GM10847 (cell line): ENCODE data around the gene DPM2.

ENCODE experiments used
- POLR2A ChIP-seq: IDR thresholded peaks from 2 replicates; pipeline ENCODE4 v1.6.1; 2011; ENCODE audit not compliant: insufficient read length; ENCODE audit errors: extremely low read depth

Gene DPM2

GRCh38 chr9:127966416-127967150, 28.9 kb upstream of the DPM2 start:
- TF ChIP-seq POLR2A, result no peak

- no peak for TF ChIP-seq POLR2A
These were observed 28.3 kb upstream of the DPM2 start for GRCh38 chr9:127965953-127966352.

GRCh38 chr9:127963359-127964064, 25.9 kb upstream of the DPM2 start:
- no peak for TF ChIP-seq POLR2A

- TF ChIP-seq POLR2A, result no peak
These were observed 25.3 kb upstream of the DPM2 start for GRCh38 chr9:127963041-127963358.

- no peak for TF ChIP-seq POLR2A
These were observed 24.6 kb upstream of the DPM2 start for GRCh38 chr9:127962278-127962677.

- no peak for TF ChIP-seq POLR2A
These were observed 24.0 kb upstream of the DPM2 start for GRCh38 chr9:127961613-127962155.

GRCh38 chr9:127961155-127961490, 23.5 kb upstream of the DPM2 start:
- no peak for TF ChIP-seq POLR2A

- no peak for TF ChIP-seq POLR2A
These were observed 22.9 kb upstream of the DPM2 start for GRCh38 chr9:127960410-127961154.

GRCh38 chr9:127959841-127960409, 22.3 kb upstream of the DPM2 start:
- no peak for TF ChIP-seq POLR2A

GRCh38 chr9:127959398-127959797, 21.7 kb upstream of the DPM2 start:
- no peak for TF ChIP-seq POLR2A

- TF ChIP-seq POLR2A, result no peak
These were observed 21.1 kb upstream of the DPM2 start for GRCh38 chr9:127958728-127959127.

- TF ChIP-seq POLR2A, result no peak
These were observed 17.8 kb upstream of the DPM2 start for GRCh38 chr9:127955294-127956015.

- TF ChIP-seq POLR2A, result no peak
These were observed 17.2 kb upstream of the DPM2 start for GRCh38 chr9:127954831-127955293.

- no peak for TF ChIP-seq POLR2A
These were observed 16.3 kb upstream of the DPM2 start for GRCh38 chr9:127953768-127954505.
